HepG2 (cell line): Measurements from ENCODE around the gene EREG. TPM values are rescaled to one million over a fixed set of nuclear protein-coding genes. Genes with fewer than 3 reads are reported as not detected.

Source experiments
- ATAC-seq: fragments of 200-7000 bp; cut with Tn5 transposase; 3 replicates; pipeline ENCODE4 v1.9.1; 2020; ENCODE audit warnings: mild to moderate bottlenecking, moderate library complexity
- BruUV-seq: library from RNA; stranded (reverse); fragments of 400-500 nt; replicated peaks from 2 replicates; lab custom pipeline; 2021; lab: Mats Ljungman, UMichigan
- CTCF ChIA-PET: fragments of 300-600 bp; formaldehyde crosslinking; extraction: SDS; loops from one replicate; lab custom pipeline; 2021; ENCODE audit warnings: low total read pairs, inconsistent platforms, low intra/inter-chr PET ratio; lab: Yijun Ruan, JAX
- POLR2A ChIA-PET: fragments of 350-600 bp; sonication (Branson Sonifier 250); formaldehyde crosslinking; loops from one replicate; lab custom pipeline; 2020; ENCODE audit warnings: antibody characterized with exemption, inconsistent platforms; lab: Yijun Ruan, JAX
- DNase-seq: peaks from one replicate; pipeline ENCODE4 v3.0.0-alpha.2; 2015; ENCODE audit warnings: low spot score
- FAIRE-seq: peaks from 3 replicates; lab custom pipeline; 2011; peaks lifted over from hg19 to GRCh38; lab: Jason Lieb, UNC
- H2AFZ ChIP-seq: one replicate; pipeline ENCODE4 v1.6.1; 2011; ENCODE audit warnings: low read length, inconsistent platforms
- H3K27ac ChIP-seq: fragments of 300-600 bp; 3 replicates; pipeline ENCODE4 v1.8.0; 2011; ENCODE audit warnings: mixed run types, mild to moderate bottlenecking, mixed read lengths, low read length, inconsistent platforms; ENCODE audit not compliant: insufficient read depth; ENCODE audit errors: extremely low read length
- H3K27me3 ChIP-seq, 2 experiments: fragments of 200-600 bp in 1 of 2; 2 replicates in 1 of 2; 3 replicates in 1 of 2; pipeline versions ENCODE4 v1.6.0 to v1.8.0; 2011; ENCODE audit warnings: low read length in 2 of 2, mild to moderate bottlenecking in 2 of 2, moderate library complexity in 2 of 2, inconsistent platforms in 1 of 2; ENCODE audit not compliant: insufficient read depth in 2 of 2, control insufficient read depth in 1 of 2
- H3K36me3 ChIP-seq, 2 experiments: fragments of 200-600 bp in 1 of 2; replicated peaks in 1 of 2; 2 replicates in 1 of 2; 3 replicates in 1 of 2; pipeline versions ENCODE4 v1.5.1 to v1.8.0; 2011; ENCODE audit warnings: low read length in 2 of 2, inconsistent platforms in 1 of 2; ENCODE audit not compliant: insufficient read depth in 2 of 2, control insufficient read depth in 1 of 2
- H3K4me1 ChIP-seq: 2 replicates; pipeline ENCODE4 v1.5.1; 2012; ENCODE audit warnings: low read length, inconsistent platforms; ENCODE audit not compliant: insufficient read depth
- H3K4me2 ChIP-seq: 2 replicates; pipeline ENCODE4 v1.6.0; 2011; ENCODE audit warnings: low read depth, low read length, inconsistent platforms
- H3K4me3 ChIP-seq, 3 experiments: fragments of 200-600 bp in 1 of 3; sonication (generic), shearing (Covaris generic) in 1 of 3; replicated peaks in 1 of 3; 2 replicates each; pipeline ENCODE4 v1.5.1; 2011 to 2016; ENCODE audit warnings: low read length in 3 of 3, inconsistent platforms in 2 of 3, low read depth in 2 of 3, mild to moderate bottlenecking in 2 of 3, control low read depth in 1 of 3, mixed read lengths in 1 of 3; ENCODE audit not compliant: insufficient read depth in 1 of 3
- H3K79me2 ChIP-seq: one replicate; pipeline ENCODE4 v1.6.1; 2011; ENCODE audit warnings: low read length, inconsistent platforms; ENCODE audit not compliant: insufficient read depth
- H3K9ac ChIP-seq: 2 replicates; pipeline ENCODE4 v1.6.0; 2011; ENCODE audit warnings: mild to moderate bottlenecking, low read depth, low read length, inconsistent platforms; ENCODE audit not compliant: insufficient read depth
- H3K9me3 ChIP-seq: 2 replicates; pipeline ENCODE4 v1.5.1; 2012; ENCODE audit warnings: mild to moderate bottlenecking, low read length
- H4K20me1 ChIP-seq: 2 replicates; pipeline ENCODE4 v1.6.0; 2011; ENCODE audit warnings: inconsistent platforms, mild to moderate bottlenecking, low read length, moderate library complexity; ENCODE audit not compliant: insufficient read depth
- BORCS8-MEF2B ChIP-seq: sonication (generic); formaldehyde crosslinking; IDR thresholded peaks from 2 replicates; pipeline ENCODE4 v1.8.0; 2022; ENCODE audit warnings: mild to moderate bottlenecking, missing genetic modification reagents
- CREB3 ChIP-seq: sonication (generic); formaldehyde crosslinking; IDR thresholded peaks from 2 replicates; pipeline ENCODE4 v1.5.0; 2020; ENCODE audit warnings: missing genetic modification reagents
- ERF ChIP-seq: IDR thresholded peaks from 2 replicates; pipeline ENCODE4 v1.6.1; 2018; ENCODE audit warnings: missing biosample characterization, missing genetic modification reagents
- FOXC1 ChIP-seq: sonication (generic); formaldehyde crosslinking; IDR thresholded peaks from 2 replicates; pipeline ENCODE4 v1.8.0; 2022; ENCODE audit warnings: mild to moderate bottlenecking, missing genetic modification reagents, borderline replicate concordance
- HNRNPUL1 ChIP-seq: fragments of 200-400 bp; formaldehyde crosslinking; IDR thresholded peaks from 2 replicates; pipeline ENCODE4 v1.6.1; 2017; ENCODE audit warnings: low read depth, mild to moderate bottlenecking, low read length, moderate library complexity
- PATZ1 ChIP-seq: sonication (generic); formaldehyde crosslinking; IDR thresholded peaks from 2 replicates; pipeline ENCODE4 v1.4.0; 2020; ENCODE audit warnings: missing genetic modification reagents
- RNF219 ChIP-seq: sonication (generic); formaldehyde crosslinking; IDR thresholded peaks from 2 replicates; pipeline ENCODE4 v1.5.0; 2020; ENCODE audit warnings: mild to moderate bottlenecking, missing genetic modification reagents
- SRSF1 ChIP-seq: fragments of 200-400 bp; formaldehyde crosslinking; optimal IDR thresholded peaks from 2 replicates; pipeline ENCODE3; 2017; ENCODE audit warnings: mild to moderate bottlenecking, low read depth, low read length, moderate library complexity
- U2AF1 ChIP-seq: fragments of 200-400 bp; formaldehyde crosslinking; optimal IDR thresholded peaks from 2 replicates; pipeline ENCODE3; 2017; ENCODE audit warnings: mild to moderate bottlenecking, low read depth, low read length
- ZNF326 ChIP-seq: sonication (generic); formaldehyde crosslinking; IDR thresholded peaks from 2 replicates; pipeline ENCODE4 v1.4.0; 2020; ENCODE audit warnings: missing genetic modification reagents, borderline replicate concordance
- ZNF451 ChIP-seq: sonication (generic); formaldehyde crosslinking; IDR thresholded peaks from 2 replicates; pipeline ENCODE4 v1.5.0; 2020; ENCODE audit warnings: mild to moderate bottlenecking, missing genetic modification reagents
- ZNF547 ChIP-seq: sonication (generic); formaldehyde crosslinking; IDR thresholded peaks from 2 replicates; pipeline ENCODE4 v1.5.1; 2020; ENCODE audit warnings: mild to moderate bottlenecking, missing genetic modification reagents
- ZNF552 ChIP-seq: sonication (generic); formaldehyde crosslinking; IDR thresholded peaks from 2 replicates; pipeline ENCODE4 v1.9.0; 2022; ENCODE audit warnings: missing genetic modification reagents, mild to moderate bottlenecking, borderline replicate concordance
- ZNF646 ChIP-seq: sonication (generic); formaldehyde crosslinking; IDR thresholded peaks from 2 replicates; pipeline ENCODE4 v1.9.0; 2021; ENCODE audit warnings: mild to moderate bottlenecking, missing genetic modification reagents
- WGBS: methylation state at CpG from one replicate; pipeline ENCODE4 v1.1.6; 2017; ENCODE audit warnings: low lambda C conversion rate; 5-methylcytosine and 5-hydroxymethylcytosine counted together
- in situ Hi-C: cut with HindIII; loops from 2 replicates; pipeline ENCODE4 v1.10.0; 2017; ENCODE audit warnings: low pct_unique_long_range_greater_than_20kb; ENCODE audit not compliant: extremely low pct_ligation_motif_present
- intact Hi-C: fragments of 100-400 bp; cut with micrococcal nuclease; formaldehyde crosslinking; loops from one replicate; pipeline ENCODE4 v1.10.0; 2022; ENCODE audit not compliant: unreplicated experiment
- polyA plus RNA-seq, 8 experiments: library from polyadenylated mRNA; depleted of rRNA in 3 of 8; stranded (reverse) in 7 of 8; unstranded in 1 of 8; fragments of >200 nt; fragmentation: Illumina TruSeq in 4 of 8; extraction: Trizol in 4 of 8; gene quantifications; 2 replicates each; pipeline versions ENCODE4 v1.2.1 to v1.2.3, GENCODE V29; 2011 to 2016; ENCODE audit warnings: low read depth in 4 of 8, missing spikeins in 1 of 8, mixed read lengths in 1 of 8; ENCODE audit not compliant: insufficient read depth in 1 of 8
- total RNA-seq, 5 experiments: library from RNA; depleted of rRNA; stranded (reverse); fragments of >200 nt; fragmentation: Illumina TruSeq; extraction: Trizol; gene quantifications; 2 replicates each; pipeline ENCODE4 v1.2.3, GENCODE V29; 2016; ENCODE audit warnings: low read depth in 1 of 5

EREG gene
- total and polyA plus RNA-seq, 2 of the 13 experiments (the other 11 are each of a cell fraction or from before 2014, with no cell fraction given): 0.11 to 0.13 TPM

DNA sequence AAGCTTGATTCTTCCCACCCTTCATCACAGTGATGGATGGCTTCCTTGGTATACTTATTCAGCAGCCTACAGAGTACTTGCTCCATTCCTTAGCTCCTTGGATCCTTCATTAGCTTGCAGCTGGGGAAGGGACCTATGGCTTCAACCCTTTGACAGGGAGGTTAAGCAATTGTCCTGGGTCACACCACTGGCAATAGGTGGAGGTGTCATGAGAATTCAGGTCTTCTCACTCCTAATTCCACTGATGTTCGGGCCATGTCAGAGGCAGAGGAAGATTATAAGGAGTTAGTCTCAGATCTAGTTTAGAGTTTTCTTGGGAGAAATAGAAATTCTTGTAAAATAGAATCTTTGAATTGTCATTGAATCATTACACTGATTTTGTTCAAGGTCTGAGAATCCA, 24.5 kb downstream of the EREG start:
- H3K36me3 ChIP-seq: no peaks in the 10 kb centered on the region
- H3K27ac ChIP-seq: no peak overlapping the region
- FAIRE-seq: no peak
- H3K4me2 ChIP-seq: no peak overlapping the region
- 31% methylated on average over 1 of the region's 1 CpG for WGBS
- no peaks in the 10 kb centered on the region for H4K20me1 ChIP-seq
- BruUV-seq: no TSS peak
- no peaks in the 10 kb centered on the region for H3K4me1 ChIP-seq
- H2AFZ ChIP-seq: no peak overlapping the region
- in situ Hi-C loops (no loop called here), intact Hi-C loops (no loop called here)
- DNase-seq: no peak
- H3K79me2 ChIP-seq: no peaks in the 10 kb centered on the region
- ATAC-seq: no peak
- H3K4me3 ChIP-seq: no peak overlapping the region
- H3K9me3 ChIP-seq: no peaks in the 10 kb centered on the region
- H3K27me3 ChIP-seq: no peaks in the 10 kb centered on the region
- ChIA-PET POLR2A (no interaction called here), CTCF (no interaction called here)
- no peak overlapping the region for H3K9ac ChIP-seq
- TF ChIP-seq PATZ1 (CRISPR knock-in tag) (no peak), ZNF326 (no peak), ZNF646 (CRISPR knock-in tag) (no peak), ZNF552 (CRISPR knock-in tag) (no peak), FOXC1 (no peak), ZNF547 (CRISPR knock-in tag) (no peak), ERF (CRISPR knock-in tag) (no peak), BORCS8-MEF2B (no peak), ZNF451 (CRISPR knock-in tag) (no peak), U2AF1 (no peak), SRSF1 (no peak), RNF219 (no peak), CREB3 (CRISPR knock-in tag) (no peak), HNRNPUL1 (no peak)
